ENCODE measurements around the gene BEND6.

Gene BEND6

DNA sequence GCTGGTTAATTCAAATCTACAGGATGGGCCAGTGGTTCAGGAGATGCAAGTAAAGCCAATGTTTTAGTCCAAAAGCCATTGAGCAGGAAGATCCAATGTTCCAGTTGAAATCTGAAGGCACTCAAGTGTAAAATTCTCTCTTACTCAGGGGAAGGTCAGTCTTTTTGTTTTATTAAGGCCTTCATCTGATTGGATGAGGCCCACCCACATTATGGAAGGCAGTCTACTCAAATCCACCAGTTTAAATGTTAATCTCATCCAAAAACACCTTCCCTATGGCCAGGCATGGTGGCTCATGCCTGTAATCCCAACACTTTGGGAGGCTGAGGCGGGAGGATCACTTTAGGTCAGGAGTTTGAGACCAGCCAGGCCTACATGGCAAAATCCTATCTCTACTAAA, 31.3 kb upstream of the BEND6 start:
- H3K4me3 ChIP-seq (ENCODE audit: low read depth, low read length), result no peak overlapping the region
- TF ChIP-seq, protein P1, sequence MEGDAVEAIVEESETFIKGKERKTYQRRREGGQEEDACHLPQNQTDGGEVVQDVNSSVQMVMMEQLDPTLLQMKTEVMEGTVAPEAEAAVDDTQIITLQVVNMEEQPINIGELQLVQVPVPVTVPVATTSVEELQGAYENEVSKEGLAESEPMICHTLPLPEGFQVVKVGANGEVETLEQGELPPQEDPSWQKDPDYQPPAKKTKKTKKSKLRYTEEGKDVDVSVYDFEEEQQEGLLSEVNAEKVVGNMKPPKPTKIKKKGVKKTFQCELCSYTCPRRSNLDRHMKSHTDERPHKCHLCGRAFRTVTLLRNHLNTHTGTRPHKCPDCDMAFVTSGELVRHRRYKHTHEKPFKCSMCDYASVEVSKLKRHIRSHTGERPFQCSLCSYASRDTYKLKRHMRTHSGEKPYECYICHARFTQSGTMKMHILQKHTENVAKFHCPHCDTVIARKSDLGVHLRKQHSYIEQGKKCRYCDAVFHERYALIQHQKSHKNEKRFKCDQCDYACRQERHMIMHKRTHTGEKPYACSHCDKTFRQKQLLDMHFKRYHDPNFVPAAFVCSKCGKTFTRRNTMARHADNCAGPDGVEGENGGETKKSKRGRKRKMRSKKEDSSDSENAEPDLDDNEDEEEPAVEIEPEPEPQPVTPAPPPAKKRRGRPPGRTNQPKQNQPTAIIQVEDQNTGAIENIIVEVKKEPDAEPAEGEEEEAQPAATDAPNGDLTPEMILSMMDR (IDR thresholded peaks at IDR 0.05; ENCODE audit: low read depth, low read length), result no peak
- TF ChIP-seq, protein P2, sequence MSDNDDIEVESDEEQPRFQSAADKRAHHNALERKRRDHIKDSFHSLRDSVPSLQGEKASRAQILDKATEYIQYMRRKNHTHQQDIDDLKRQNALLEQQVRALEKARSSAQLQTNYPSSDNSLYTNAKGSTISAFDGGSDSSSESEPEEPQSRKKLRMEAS (IDR thresholded peaks at IDR 0.05; ENCODE audit: low read depth, low read length), result no peak
- TF ChIP-seq POLR2A (IDR thresholded peaks at IDR 0.05; ENCODE audit: extremely low read depth, insufficient read length) (no peak), MYC (IDR thresholded peaks at IDR 0.05; ENCODE audit: low read depth, low read length) (no peak)
- DNase-seq (ENCODE audit: low read depth), result no peak

DNA sequence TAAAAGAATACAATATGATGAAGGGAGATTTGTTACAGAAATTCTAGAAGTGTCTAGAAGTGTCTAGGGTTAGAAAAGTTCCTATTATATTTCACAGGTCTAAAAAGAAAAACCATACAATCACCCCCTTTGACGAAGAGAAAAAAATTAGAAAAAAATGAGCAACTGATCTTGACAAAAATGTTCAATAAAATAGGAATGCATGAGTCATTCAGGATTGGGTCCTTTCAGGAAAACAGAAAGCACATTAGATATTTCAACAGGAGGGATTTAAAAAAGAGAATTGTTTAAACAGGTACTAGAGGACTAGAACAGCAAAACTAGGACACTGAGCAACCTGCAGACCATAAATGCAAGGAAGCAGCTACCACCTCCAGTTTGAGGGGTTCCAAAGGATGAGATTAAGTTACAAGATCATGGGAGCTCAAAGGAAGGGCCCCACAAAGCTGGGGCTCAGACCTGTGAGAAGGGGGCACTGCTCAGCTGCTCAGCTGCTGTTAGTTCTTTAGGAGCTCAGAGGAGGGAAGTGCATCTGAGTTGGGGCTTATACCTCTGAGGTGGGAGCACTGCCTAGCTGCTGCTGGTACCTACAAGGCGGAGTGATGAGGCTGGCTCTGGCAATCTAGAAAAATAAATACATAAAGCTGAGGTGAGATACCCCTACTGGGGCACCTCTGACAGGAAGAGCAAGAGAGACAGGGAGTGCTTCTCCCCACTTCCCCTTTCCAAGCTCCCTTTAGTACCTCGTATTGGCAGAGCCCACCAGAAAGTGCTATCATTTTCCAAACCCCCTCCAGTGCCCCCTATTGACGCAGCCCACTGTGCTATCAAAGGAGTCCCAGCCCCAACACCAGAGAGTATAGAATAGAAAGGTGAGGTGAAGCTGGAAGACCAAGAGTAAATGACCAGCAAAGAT, 27.1 kb upstream of the BEND6 start:
- H3K4me3 ChIP-seq (ENCODE audit: low read depth, low read length), result no peak overlapping the region
- DNase-seq (ENCODE audit: low read depth), result peak; percentile 56
- no peak for TF ChIP-seq POLR2A (IDR thresholded peaks at IDR 0.05; ENCODE audit: extremely low read depth, insufficient read length)
- no peak for TF ChIP-seq MYC (IDR thresholded peaks at IDR 0.05; ENCODE audit: low read depth, low read length)
- TF ChIP-seq, protein P1 (IDR thresholded peaks at IDR 0.05; ENCODE audit: low read depth, low read length), result no peak
- TF ChIP-seq, protein P2 (IDR thresholded peaks at IDR 0.05; ENCODE audit: low read depth, low read length), result no peak

DNA sequence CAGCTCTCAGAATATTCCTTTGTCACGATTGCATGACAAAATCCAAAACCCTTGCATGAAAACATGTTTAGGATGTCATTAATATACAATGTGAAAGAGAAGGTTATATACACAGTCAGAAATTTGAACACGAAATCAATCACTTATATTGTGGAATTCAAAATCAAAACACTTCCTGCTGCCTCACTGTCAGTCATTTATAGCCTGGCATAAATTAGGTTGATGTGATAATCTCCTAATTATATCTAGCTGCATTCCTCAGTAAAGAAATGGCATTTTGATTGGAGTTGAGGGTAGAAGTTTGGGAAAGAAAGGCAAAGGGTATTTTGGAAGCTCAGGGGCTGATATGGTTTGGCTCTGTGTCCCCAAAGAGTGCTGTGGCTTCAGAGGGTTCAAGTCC, 24.1 kb upstream of the BEND6 start:
- no peak overlapping the region for H3K4me3 ChIP-seq (ENCODE audit: low read depth, low read length)
- TF ChIP-seq, protein P1 (IDR thresholded peaks at IDR 0.05; ENCODE audit: low read depth, low read length), result no peak
- TF ChIP-seq MYC (IDR thresholded peaks at IDR 0.05; ENCODE audit: low read depth, low read length) (no peak), POLR2A (IDR thresholded peaks at IDR 0.05; ENCODE audit: extremely low read depth, insufficient read length) (no peak)
- TF ChIP-seq, protein P2 (IDR thresholded peaks at IDR 0.05; ENCODE audit: low read depth, low read length), result no peak
- DNase-seq (ENCODE audit: low read depth), result no peak

DNA sequence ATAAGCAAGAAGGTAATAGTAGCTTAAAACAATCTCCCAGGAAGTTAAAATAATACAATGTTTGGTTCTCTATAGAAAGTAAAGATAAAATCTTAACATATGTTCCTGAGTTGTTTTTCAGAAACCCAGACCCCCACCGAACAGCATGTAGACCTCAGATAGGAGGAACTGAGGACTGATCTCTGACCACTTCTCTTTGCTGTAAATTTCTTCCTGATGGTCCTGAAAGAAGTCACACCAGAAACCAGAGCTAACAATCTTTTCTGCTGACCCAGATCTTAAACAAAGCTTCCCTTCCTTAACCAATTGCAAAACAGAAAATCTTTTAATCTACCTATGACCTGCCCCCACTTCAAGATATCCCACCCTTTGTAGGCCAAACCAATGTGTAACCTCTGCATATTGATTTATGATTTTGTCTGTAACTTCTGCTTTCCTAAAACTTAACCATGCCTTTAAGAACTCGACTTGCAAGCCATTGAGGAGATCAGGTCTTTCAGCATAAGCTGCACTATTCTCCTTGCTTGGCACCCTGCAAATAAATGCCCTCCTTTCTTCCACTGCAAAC, 21.9 kb upstream of the BEND6 start:
- DNase-seq (ENCODE audit: low read depth), result peak; percentile 38
- TF ChIP-seq, protein P2 (IDR thresholded peaks at IDR 0.05; ENCODE audit: low read depth, low read length), result no peak
- TF ChIP-seq MYC (IDR thresholded peaks at IDR 0.05; ENCODE audit: low read depth, low read length) (no peak), POLR2A (IDR thresholded peaks at IDR 0.05; ENCODE audit: extremely low read depth, insufficient read length) (no peak)
- TF ChIP-seq, protein P1 (IDR thresholded peaks at IDR 0.05; ENCODE audit: low read depth, low read length), result no peak
- no peak overlapping the region for H3K4me3 ChIP-seq (ENCODE audit: low read depth, low read length)

DNA sequence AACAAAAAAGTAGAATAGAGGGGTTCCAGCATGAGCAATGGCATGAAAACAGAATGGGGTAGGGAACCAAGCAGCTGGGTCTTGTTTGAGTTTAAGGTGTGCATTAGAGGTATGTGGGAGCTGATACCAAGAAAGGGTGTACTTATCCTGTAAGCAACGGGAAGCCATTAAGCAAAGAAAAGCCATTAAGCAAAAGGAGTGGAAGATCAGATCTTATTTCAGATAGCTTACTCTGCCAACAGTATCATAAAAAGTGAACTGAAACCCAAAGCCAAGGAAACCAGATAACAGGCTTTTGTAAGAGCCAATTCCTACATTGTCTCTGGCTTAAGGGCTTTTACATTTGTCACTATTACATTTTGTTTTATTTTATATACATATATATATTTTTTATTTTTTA, 21.3 kb upstream of the BEND6 start:
- H3K4me3 ChIP-seq (ENCODE audit: low read depth, low read length), result no peak overlapping the region
- TF ChIP-seq POLR2A (IDR thresholded peaks at IDR 0.05; ENCODE audit: extremely low read depth, insufficient read length) (no peak), MYC (IDR thresholded peaks at IDR 0.05; ENCODE audit: low read depth, low read length) (no peak)
- TF ChIP-seq, protein P2 (IDR thresholded peaks at IDR 0.05; ENCODE audit: low read depth, low read length), result no peak
- peak; percentile 16 for DNase-seq (ENCODE audit: low read depth)

DNA sequence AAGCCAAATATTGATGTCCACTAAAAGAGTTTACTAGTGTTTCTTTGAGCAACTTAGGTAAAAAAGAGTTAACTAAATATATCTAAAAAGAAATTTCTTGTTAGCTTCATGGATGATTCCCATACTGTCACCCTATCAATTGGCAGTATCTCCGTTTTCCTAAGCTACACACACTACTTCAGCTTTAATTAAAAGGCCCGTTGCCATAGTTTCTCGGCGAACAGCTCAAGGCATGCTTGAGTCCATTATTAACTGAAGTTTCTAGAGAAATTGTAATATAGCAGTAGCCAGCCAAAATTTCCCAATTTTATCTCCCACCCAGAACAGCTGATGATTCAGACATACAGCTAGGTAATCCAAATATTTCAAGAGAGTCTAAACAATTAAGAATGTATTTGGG, 20.0 kb upstream of the BEND6 start:
- no peak for DNase-seq (ENCODE audit: low read depth)
- TF ChIP-seq, protein P1 (IDR thresholded peaks at IDR 0.05; ENCODE audit: low read depth, low read length), result no peak
- TF ChIP-seq, protein P2 (IDR thresholded peaks at IDR 0.05; ENCODE audit: low read depth, low read length), result no peak
- TF ChIP-seq MYC (IDR thresholded peaks at IDR 0.05; ENCODE audit: low read depth, low read length) (no peak), POLR2A (IDR thresholded peaks at IDR 0.05; ENCODE audit: extremely low read depth, insufficient read length) (no peak)
- H3K4me3 ChIP-seq (ENCODE audit: low read depth, low read length), result no peak overlapping the region
